ENCODE measurements around the gene ZPLD1.

Gene ZPLD1

DNA sequence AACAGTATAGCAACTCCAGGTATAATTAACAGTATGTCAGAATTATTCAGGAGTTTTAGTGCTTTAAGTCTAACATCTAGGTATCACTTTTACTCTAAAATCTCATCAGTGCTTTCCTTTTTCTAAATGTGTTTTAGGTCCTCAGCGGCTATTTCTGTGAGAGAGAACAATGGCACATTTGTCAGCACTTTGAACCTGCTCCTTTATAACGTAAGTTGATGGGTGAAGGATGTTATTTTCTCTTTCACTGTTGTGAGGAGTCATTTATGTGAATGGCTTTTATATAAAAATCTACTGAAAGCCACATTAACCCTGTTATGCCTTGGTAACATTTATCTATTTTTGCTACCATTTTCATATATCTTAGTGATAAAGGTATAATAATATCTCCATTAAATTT is 22.8 kb downstream of the ZPLD1 start:
- TF ChIP-seq FOXP2 (optimal IDR thresholded peaks at IDR 0.05; ENCODE audit: borderline replicate concordance, extremely low read depth, extremely low read length, insufficient read depth) (no peak), TAF1 (IDR thresholded peaks at IDR 0.05; ENCODE audit: borderline replicate concordance, insufficient read depth, low read length) (no peak), POLR2AphosphoS5 (IDR thresholded peaks at IDR 0.05; ENCODE audit: low read depth, low read length) (no peak), SIN3A (IDR thresholded peaks at IDR 0.05; ENCODE audit: borderline replicate concordance, insufficient read depth, low read length) (no peak), REST (IDR thresholded peaks at IDR 0.05; ENCODE audit: insufficient read depth in 1 of 2, low read depth in 2 of 2, low read length in 2 of 2) (no peak)

- TF ChIP-seq REST (IDR thresholded peaks at IDR 0.05; ENCODE audit: insufficient read depth in 1 of 2, low read depth in 2 of 2, low read length in 2 of 2) = no peak
- no peak for TF ChIP-seq POLR2AphosphoS5 (IDR thresholded peaks at IDR 0.05; ENCODE audit: low read depth, low read length)
- TF ChIP-seq FOXP2 (optimal IDR thresholded peaks at IDR 0.05; ENCODE audit: borderline replicate concordance, extremely low read depth, extremely low read length, insufficient read depth) = no peak
- TF ChIP-seq SIN3A (IDR thresholded peaks at IDR 0.05; ENCODE audit: borderline replicate concordance, insufficient read depth, low read length) = no peak
- no peak for TF ChIP-seq TAF1 (IDR thresholded peaks at IDR 0.05; ENCODE audit: borderline replicate concordance, insufficient read depth, low read length)
Measured at GRCh38 chr3:102460579-102460978, 25.8 kb downstream of the ZPLD1 start.

- TF ChIP-seq POLR2AphosphoS5 (IDR thresholded peaks at IDR 0.05; ENCODE audit: low read depth, low read length) (no peak), REST (IDR thresholded peaks at IDR 0.05; ENCODE audit: insufficient read depth in 1 of 2, low read depth in 2 of 2, low read length in 2 of 2) (no peak), SIN3A (IDR thresholded peaks at IDR 0.05; ENCODE audit: borderline replicate concordance, insufficient read depth, low read length) (no peak), TAF1 (IDR thresholded peaks at IDR 0.05; ENCODE audit: borderline replicate concordance, insufficient read depth, low read length) (no peak), FOXP2 (optimal IDR thresholded peaks at IDR 0.05; ENCODE audit: borderline replicate concordance, extremely low read depth, extremely low read length, insufficient read depth) (no peak)
Measured at GRCh38 chr3:102464261-102464660, 29.4 kb downstream of the ZPLD1 start.

- TF ChIP-seq FOXP2 (optimal IDR thresholded peaks at IDR 0.05; ENCODE audit: borderline replicate concordance, extremely low read depth, extremely low read length, insufficient read depth) (no peak), REST (IDR thresholded peaks at IDR 0.05; ENCODE audit: insufficient read depth in 1 of 2, low read depth in 2 of 2, low read length in 2 of 2) (peak in 1 of 2 experiments; percentile 33; a peak in 1 of 4 replicates)
Measured at GRCh38 chr3:102466001-102466400, 31.2 kb downstream of the ZPLD1 start.

- no peak for TF ChIP-seq REST (IDR thresholded peaks at IDR 0.05; ENCODE audit: insufficient read depth in 1 of 2, low read depth in 2 of 2, low read length in 2 of 2)
- no peak for TF ChIP-seq TAF1 (IDR thresholded peaks at IDR 0.05; ENCODE audit: borderline replicate concordance, insufficient read depth, low read length)
- TF ChIP-seq FOXP2 (optimal IDR thresholded peaks at IDR 0.05; ENCODE audit: borderline replicate concordance, extremely low read depth, extremely low read length, insufficient read depth) = no peak
Measured at GRCh38 chr3:102470066-102470465, 35.3 kb downstream of the ZPLD1 start.

All from PFSK-1 (cell line).